GM21381 (cell line): Measurements from ENCODE around the gene SLC8A2.

Experiments
- ATAC-seq: cut with Tn5 transposase; IDR thresholded peaks from one replicate; pipeline ENCODE4 v1.9.1; 2021; ENCODE audit warnings: mild to moderate bottlenecking, moderate library complexity; ENCODE audit not compliant: unreplicated experiment

Gene SLC8A2, protein sequence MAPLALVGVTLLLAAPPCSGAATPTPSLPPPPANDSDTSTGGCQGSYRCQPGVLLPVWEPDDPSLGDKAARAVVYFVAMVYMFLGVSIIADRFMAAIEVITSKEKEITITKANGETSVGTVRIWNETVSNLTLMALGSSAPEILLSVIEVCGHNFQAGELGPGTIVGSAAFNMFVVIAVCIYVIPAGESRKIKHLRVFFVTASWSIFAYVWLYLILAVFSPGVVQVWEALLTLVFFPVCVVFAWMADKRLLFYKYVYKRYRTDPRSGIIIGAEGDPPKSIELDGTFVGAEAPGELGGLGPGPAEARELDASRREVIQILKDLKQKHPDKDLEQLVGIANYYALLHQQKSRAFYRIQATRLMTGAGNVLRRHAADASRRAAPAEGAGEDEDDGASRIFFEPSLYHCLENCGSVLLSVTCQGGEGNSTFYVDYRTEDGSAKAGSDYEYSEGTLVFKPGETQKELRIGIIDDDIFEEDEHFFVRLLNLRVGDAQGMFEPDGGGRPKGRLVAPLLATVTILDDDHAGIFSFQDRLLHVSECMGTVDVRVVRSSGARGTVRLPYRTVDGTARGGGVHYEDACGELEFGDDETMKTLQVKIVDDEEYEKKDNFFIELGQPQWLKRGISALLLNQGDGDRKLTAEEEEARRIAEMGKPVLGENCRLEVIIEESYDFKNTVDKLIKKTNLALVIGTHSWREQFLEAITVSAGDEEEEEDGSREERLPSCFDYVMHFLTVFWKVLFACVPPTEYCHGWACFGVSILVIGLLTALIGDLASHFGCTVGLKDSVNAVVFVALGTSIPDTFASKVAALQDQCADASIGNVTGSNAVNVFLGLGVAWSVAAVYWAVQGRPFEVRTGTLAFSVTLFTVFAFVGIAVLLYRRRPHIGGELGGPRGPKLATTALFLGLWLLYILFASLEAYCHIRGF

GRCh38 chr19:47471733-47472457 is at the start of gene SLC8A2:
SLC8A2 (minus strand) TSS chr19:47471893; CDS start chr19:47466403, 5,490 bp downstream.
- ATAC-seq, result no peak

- no peak for ATAC-seq
Observed at GRCh38 chr19:47520839-47521238, 49.1 kb upstream of the SLC8A2 start.

GRCh38 chr19:47520343-47520806 is 48.7 kb upstream of the SLC8A2 start:
- no peak for ATAC-seq

DNA sequence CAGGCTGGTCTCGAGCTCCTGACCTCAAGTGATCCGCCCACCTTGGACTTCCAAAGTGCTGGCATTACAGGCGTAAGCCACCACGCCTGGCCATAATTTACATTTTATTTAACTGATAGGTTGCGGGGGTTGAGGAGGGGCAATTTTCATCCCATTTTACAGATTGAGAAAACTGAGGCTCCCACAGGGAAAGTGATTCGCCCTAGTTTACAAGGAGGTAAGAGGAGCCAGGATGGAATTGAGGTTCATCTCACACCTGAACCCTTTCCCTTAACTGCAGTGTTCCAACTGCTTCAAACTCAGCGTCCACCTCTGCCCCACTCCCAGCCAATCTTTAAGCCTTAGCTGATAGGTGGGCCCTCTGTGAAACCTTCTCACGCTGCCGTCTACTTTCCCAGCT is 47.2 kb upstream of the SLC8A2 start:
- ATAC-seq, result no peak

GRCh38 chr19:47518139-47518538 is 46.4 kb upstream of the SLC8A2 start:
- ATAC-seq, result no peak

DNA sequence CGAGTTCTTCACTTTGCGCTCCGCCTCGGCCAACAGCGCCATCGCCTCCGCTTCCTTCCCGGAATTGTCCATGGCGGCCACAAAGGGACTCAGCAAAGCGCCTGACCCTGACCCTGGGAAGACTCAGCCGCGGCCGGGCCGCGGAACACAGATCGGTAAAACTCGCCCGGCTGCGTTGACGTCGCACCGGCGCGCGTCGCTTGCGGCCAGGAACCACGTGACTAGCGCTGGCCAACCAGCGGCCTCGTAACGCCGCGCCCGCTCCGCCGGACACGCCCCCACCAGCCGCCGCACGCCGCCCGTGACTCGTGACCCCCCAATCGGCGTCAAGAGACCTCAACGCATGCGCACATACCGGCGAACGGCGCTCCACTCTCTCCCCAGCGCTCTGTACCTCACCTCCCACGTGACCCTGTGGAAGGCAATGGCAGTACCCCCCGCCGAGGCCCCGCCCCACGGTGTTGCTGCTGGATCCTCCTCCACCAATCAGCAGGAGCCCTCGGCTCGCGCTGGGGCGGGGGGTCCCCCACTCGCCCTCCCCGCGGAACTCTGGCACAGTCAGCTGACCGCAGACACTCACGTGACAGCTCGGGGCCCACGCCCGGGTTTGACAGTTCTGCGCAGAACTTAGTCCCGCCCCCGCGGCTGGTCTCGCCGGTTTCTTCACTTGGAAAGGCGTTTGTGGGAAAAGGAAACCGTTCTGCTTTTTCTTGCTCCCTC is 43.3 kb upstream of the SLC8A2 start, which contains the start of gene NAPA:
NAPA (minus strand) TSS at position 195 of the 720 bp plus-strand sequence; CDS start at position 72, 123 bp downstream.
- peak; percentile 80 for ATAC-seq

- ATAC-seq, result no peak
Observed at GRCh38 chr19:47514151-47514868, 42.6 kb upstream of the SLC8A2 start.

- ATAC-seq, result no peak
Observed at GRCh38 chr19:47512948-47513319, 41.2 kb upstream of the SLC8A2 start.

DNA sequence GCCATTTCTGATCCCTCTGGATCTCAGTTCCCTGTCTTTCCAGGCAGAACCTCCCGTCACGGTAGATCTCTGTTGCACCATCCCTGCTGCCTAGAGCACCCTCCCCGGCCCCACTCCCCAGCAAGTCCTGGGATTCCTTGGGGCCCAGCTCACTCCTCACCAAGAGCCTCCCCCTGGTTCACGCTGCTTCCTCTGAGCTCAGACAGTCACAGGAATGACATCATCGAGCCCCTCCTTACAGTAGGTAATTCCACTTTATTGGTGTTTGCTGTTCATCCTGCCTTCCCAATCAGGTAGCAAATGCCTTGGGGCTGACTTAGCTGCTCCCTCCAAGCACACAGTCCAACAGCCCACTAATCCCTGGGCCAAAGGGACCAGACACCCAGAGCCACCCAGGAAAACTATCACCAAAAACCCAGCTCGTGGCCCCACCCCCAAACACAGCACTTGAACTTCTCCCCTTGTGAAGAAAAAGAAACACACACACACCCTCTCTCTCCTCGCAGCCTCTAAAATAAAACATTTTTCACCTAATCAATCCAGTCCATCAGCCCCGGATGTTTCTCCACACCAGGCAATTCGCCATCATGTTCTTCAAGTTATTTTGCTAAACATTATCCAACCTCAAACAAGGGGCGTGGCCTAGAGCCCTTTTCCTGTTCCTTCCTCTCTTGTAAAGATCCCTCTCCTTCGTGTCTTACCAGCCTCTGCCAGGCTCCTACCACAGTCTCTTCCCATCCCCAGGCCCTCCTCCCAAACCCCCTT is 40.7 kb upstream of the SLC8A2 start:
- no peak for ATAC-seq

- no peak for ATAC-seq
Observed at GRCh38 chr19:47511681-47512080, 40.0 kb upstream of the SLC8A2 start.

DNA sequence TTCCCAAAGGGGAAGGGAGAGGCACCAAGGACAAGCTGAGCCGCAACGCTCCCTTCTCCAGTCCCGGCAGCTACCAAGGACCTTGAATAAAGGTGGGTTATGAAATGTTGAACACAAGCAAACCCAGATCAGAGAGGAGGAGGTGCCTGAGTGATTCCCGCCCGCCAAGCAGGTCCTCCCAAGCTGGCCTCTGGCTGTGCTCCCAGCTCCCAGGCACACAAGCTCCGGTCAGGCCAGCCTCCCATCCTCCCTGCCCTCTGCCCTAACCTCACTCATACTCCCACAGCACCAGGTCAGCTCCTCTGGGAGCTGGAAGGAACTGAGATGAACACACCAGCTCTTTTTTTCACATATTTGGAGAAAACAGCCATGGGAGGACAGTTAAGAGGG is 39.4 kb upstream of the SLC8A2 start:
- ATAC-seq, result no peak

- ATAC-seq, result no peak
Observed at GRCh38 chr19:47510516-47511127, 38.9 kb upstream of the SLC8A2 start.

GRCh38 chr19:47509973-47510372 is 38.3 kb upstream of the SLC8A2 start:
- no peak for ATAC-seq

DNA sequence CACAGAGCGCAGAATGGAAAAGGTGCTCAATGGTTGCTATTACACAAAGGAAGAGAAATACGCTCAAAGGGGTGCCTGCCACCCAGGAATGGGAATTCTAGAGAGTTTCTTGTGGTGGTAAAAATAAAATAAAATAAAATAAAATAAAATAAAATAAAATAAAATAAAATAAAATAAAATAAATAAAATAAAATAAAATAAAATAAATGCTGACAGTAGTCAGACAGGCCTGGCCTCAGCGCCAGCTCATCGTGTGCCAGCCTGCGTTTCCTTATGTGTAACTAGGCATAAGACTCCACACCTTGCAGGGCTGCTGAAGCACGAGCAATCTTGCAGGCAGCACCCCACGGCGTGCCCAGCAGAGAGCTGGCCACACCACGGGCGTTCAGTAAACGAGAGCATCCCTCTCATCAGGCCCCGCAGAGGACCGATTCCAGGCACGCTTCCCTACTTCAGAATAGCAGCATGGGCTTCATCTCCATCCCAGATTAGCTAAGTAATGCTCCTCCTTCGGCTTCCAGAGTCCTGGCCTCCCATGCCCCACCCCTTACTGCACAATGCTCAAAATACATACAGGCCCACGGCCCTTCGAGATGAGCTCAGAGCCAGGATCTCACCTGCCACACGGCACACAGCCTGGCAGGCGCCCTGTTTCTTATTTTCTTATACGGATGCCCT is 37.6 kb upstream of the SLC8A2 start:
- no peak for ATAC-seq

- ATAC-seq, result no peak
Observed at GRCh38 chr19:47508721-47509120, 37.0 kb upstream of the SLC8A2 start.

DNA sequence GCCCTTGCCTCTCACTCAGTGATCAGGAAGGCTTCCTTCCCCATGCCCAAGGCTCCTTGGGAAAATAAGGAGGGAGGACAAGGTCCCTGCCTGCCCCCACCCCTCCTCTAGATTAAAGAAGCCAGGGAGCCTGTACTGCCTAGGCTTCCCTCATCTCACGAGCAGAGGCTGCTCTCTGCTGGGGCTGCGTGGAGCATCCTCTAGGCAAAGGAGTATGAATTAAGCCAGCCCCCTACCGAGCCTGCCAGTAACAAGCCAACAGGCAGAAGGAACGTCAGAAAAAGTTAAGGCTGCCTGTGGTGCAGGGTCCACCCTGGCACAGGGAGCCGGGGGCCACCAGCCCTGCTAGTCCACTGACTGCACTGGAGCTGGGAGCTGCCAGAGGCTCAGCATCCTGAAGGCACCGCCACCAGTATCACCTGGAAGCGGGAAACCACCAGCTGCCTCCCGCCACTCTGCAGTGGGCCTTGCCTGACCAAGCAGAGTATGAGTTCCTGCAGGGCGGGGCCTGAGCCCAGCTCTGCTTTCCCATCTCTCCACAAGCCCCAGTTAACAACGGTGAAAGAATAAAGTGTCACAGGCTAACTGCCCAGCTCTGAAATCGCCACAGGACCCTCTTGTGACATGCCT is 36.3 kb upstream of the SLC8A2 start:
- no peak for ATAC-seq

DNA sequence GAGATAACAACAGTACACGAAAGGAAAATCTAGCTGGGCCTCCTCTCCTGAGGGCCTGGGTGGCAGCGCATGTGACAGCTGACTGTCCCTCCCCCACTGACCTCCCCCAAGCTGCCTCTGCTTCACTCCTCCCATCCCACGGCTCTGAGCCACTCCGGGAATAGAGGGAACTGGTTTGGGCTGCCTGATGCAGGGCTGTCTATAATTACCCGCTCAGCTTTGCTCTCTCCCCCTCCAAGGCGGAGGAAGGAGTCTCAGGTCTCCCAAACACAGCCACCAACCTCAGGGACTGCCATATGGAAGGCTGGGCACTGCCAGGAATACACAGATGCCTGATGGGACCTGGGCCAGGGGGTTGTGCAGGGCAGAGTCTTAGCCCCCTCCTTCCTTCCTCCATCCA is 35.3 kb upstream of the SLC8A2 start:
- no peak for ATAC-seq

GRCh38 chr19:47506459-47506858 is 34.8 kb upstream of the SLC8A2 start:
- ATAC-seq, result no peak
